ENCODE measurements around the gene DFFA.
"Not testable (repeated sequence)": the region's sequence is repeated elsewhere in the genome, so short reads cannot be mapped to it uniquely, and the experiment has no call there.

DFFA gene

DNA sequence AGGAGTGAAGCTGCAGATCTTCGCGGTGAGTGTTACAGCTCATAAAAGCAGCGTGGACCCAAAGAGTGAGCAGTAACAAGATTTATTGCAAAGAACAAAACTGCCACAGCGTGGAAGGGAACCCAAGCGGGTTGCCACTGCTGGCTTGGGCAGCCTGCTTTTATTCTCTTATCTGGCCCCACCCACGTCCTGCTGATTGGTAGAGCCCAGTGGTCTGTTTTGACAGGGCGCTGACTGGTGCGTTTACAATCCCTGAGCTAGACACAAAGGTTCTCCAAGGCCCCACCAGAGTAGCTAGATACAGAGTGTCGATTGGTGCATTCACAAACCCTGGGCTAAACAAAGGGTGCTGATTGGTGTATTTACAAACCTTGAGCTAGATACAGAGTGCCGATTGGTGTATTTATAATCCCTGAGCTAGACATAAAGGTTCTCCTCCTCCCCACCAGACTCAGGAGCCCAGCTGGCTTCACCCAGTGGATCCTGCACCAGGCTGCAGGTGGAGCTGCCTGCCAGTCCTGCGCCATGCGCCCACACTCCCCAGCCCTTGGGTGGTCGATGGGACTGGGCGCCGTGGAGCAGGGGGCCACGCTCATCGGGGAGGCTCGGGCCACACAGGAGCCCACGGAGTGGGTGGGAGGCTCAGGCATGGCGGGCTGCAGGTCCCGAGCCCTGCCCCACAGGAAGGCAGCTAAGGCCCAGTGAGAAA lies 46.3 kb downstream of the DFFA start:
- not testable (repeated sequence) for DNase-seq

- DNase-seq = no peak
Observed at GRCh38 chr1:10424651-10425050, 47.7 kb downstream of the DFFA start.

DNA sequence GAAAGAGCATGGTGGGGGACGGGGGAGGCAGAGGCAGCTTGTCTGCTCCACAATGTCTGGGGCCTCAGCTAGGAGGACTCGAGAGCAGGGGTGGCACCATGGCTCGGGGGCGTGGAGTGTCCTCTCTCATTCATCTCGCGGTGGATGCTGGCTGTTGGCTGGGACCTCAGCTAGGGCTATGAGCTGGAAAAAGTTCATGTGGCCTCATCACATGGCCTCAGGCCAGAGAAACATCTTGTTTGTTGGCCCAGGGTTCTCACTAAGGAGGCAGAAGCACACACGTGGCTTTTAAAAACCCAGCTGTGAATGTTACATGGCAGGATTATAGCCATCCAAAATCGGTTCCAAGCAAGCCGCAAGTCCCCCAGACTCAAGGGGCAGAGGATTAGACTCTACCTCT lies 48.3 kb downstream of the DFFA start:
- DNase-seq = no peak

DNA sequence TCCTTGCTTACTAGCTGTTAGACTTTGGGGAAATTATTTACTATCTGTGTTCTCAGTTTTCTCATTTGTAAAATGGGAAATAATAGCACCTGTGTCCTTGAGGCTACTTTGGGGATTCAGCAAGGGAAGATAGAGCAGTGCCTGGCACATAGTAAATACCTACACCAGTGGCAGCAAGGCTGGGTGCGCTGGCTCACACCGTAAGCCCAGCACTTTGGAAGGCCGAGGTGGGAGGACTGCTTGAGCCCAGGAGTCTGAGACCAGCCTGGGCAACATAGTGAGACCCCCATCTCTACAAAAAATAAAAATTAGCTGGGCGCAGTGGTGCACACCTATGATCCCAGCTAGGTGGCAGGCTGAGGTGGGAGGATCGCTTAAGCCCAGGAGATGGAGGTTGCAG lies 50.7 kb downstream of the DFFA start:
- no peak for DNase-seq

DNA sequence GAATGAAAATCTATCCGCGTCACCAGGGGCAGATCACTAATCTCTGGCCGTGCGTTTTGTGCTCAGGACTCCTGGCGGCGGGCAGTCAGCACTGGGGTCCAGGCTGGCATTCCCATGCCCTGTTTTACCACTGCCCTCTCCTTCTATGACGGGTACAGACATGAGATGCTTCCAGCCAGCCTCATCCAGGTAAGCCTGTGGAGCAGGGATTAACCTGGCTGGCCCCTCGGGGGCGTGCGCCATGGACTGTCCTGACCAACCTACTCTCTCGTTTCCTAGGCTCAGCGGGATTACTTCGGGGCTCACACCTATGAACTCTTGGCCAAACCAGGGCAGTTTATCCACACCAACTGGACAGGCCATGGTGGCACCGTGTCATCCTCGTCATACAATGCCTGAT lies 53.0 kb downstream of the DFFA start:
- no peak for DNase-seq

GRCh38 chr1:10418741-10419140 lies 53.6 kb downstream of the DFFA start:
- DNase-seq = not testable (repeated sequence)

GRCh38 chr1:10415967-10416366 lies 56.4 kb downstream of the DFFA start:
- not testable (repeated sequence) for DNase-seq

DNA sequence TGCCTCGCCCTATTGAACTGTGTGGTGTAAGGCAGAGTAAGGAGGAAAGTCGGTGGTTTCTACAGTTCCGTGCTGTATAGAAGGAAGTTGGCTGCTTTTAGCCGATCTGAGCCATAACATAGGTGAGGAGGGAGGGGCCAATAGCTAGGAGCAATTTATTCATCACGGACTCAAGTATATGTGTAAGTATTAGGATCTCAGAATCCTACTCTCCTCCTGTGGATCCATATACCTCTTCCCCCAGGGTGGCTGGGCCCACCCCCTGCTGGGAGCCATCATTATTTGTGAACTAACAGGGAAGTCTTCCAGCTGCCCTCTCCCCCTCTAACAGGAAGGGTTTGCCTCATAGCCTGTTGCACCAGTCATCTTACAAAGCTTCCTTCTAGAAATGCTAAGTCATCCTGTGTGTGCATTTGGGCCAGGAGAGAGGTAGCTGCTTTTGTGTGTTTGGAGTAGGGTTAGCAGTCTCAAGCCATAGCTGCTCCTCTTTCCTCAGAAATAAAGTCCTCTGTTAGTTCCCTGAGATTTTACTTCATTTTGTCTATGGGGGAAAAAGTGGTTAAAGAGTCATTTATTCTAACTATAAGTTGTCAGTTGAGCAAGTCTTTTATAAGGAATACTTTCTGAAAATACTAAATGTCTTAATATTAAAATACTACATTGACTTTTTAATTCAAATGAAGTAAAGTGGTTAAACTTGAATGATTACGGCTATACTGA lies 57.0 kb downstream of the DFFA start:
- DNase-seq = peak; percentile 93 to 95

DNA sequence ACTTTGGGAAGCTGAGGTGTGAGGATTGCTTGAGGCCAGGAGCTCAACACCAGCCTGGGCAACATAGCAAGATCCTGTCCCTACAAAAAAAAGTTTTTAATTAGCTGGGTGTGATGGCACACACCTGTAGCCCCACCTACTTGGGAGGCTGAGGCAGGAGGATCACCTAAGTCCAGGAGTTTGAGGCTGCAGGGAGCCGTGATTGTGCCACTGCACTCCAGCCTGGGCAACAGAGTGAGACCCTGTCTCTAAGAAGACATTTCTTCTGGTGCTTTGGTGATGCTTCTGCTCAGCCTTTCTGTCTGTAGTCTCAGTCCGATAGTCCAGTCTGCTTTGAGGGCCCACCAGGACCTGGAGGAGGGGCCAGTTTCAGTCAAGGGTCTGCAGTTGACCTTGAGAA lies 65.1 kb downstream of the DFFA start:
- DNase-seq = no peak

All from inflammatory macrophage treated with lipopolysaccharide for 1 hour (primary cell).